ENCODE measurements around the gene SETD1A. TPM values are rescaled to one million over a fixed set of nuclear protein-coding genes. Genes with fewer than 3 reads are reported as not detected.

The SETD1A gene
- total RNA-seq, 1 experiment from 2014 or later = 28.8 TPM

GRCh38 chr16:31000671-31001382 lies 43.3 kb downstream of the SETD1A start:
- peaks cover 19% of the 10 kb centered on the region for H3K36me3 Mint-ChIP-seq (ENCODE audit: insufficient read depth, unreplicated experiment)
- no TSS peak for BruUV-seq (replicated peaks)
- peaks cover 49% of the 10 kb centered on the region for H3K27me3 Mint-ChIP-seq (ENCODE audit: unreplicated experiment)
- DNase-seq = no peak
- intact Hi-C loops (cut with micrococcal nuclease; ENCODE audit: unreplicated experiment) = no loop called here
- no peaks in the 10 kb centered on the region for H3K9me3 Mint-ChIP-seq (ENCODE audit: low read depth, unreplicated experiment)
- TF ChIP-seq CTCF (IDR thresholded peaks at IDR 0.05; ENCODE audit: unreplicated experiment) = no peak
- peaks cover 25% of the 10 kb centered on the region for H3K4me1 Mint-ChIP-seq (ENCODE audit: low read depth, unreplicated experiment)
- CTCF ChIA-PET = interaction anchor here (0.5 kb wide), 1 partner anchor 296 kb away, joined by 3 read pairs; no protein-coding TSS in a partner anchor
- H3K4me3 Mint-ChIP-seq (ENCODE audit: low read depth, unreplicated experiment) = no peak overlapping the region
- H3K27ac Mint-ChIP-seq (ENCODE audit: unreplicated experiment) = no peak overlapping the region

DNA sequence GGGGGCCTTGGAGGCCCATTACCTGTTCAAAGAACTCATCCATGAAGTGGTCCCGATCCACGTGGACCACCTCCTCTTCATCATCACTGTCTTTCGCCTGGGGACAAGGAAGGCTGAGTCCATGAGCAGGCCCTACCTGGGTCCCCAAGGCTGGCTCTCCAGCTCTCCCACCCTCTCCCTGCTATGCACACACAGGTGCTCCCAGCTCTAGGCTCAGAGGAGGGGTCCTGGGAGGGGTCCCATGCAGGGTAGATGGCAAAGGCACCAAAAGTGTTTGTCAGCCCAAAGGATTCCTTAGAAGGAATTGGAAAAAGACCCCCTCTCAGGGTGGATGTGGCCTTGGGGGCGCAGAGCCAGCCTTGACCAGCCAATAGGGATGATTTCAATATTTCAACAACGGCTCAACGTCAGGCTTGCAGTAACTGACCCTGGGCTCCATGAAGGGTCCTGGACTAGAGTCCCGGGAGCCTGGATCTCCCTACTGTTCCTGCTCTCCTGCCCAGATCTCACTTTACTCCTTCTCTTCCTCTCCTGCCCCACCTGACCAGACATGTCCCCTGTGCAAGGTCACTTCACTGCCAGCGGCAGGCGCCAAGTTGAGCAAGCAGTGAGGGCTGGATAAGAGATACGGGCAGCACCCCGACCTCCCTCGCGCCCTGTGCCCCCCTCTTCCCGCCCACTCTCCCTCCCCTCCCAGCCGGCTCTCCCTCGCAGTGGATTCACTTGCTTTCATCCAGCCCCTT lies 44.1 kb downstream of the SETD1A start:
- Mint-ChIP-seq H3K4me3 (ENCODE audit: low read depth, unreplicated experiment) (no peak overlapping the region), H3K9me3 (ENCODE audit: low read depth, unreplicated experiment) (no peaks in the 10 kb centered on the region), H3K27me3 (ENCODE audit: unreplicated experiment) (peaks cover 58% of the 10 kb centered on the region), H3K4me1 (ENCODE audit: low read depth, unreplicated experiment) (peaks cover 25% of the 10 kb centered on the region), H3K27ac (ENCODE audit: unreplicated experiment) (no peak overlapping the region), H3K36me3 (ENCODE audit: insufficient read depth, unreplicated experiment) (peaks cover 15% of the 10 kb centered on the region)
- no peak for TF ChIP-seq CTCF (IDR thresholded peaks at IDR 0.05; ENCODE audit: unreplicated experiment)
- CTCF ChIA-PET = interaction anchor here (0.6 to 0.7 kb wide), 2 partner anchors 9 to 303 kb away, joined by 3 read pairs; partner anchors contain the start of gene SRCAP
- no TSS peak for BruUV-seq (replicated peaks)
- intact Hi-C loops (cut with micrococcal nuclease; ENCODE audit: unreplicated experiment) = no loop called here
- no peak for DNase-seq

DNA sequence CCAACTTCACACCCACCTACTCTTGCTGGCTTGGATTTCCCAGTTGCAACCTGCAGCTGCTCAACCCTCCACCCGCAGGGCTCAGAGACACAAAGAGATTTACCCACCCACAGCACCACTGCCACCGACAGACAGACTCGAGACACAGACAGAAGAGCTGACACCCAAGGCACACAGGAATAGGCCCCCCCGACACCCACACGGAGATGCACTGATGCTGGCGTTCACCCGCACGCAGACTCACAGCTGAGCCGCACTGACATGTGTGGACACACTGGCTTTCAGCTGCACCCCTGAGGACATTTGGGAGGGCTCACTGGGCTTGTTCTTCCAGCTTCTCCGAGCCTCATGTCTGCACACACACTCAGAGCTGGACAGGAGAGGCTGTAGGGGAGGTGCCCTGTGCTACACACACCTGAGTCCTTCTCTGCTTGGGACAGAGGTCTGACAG lies 44.7 kb downstream of the SETD1A start:
- intact Hi-C loops (cut with micrococcal nuclease; ENCODE audit: unreplicated experiment) = no loop called here
- no peaks in the 10 kb centered on the region for H3K9me3 Mint-ChIP-seq (ENCODE audit: low read depth, unreplicated experiment)
- H3K27me3 Mint-ChIP-seq (ENCODE audit: unreplicated experiment) = peaks cover 64% of the 10 kb centered on the region
- peaks cover 24% of the 10 kb centered on the region for H3K4me1 Mint-ChIP-seq (ENCODE audit: low read depth, unreplicated experiment)
- no peak overlapping the region for H3K4me3 Mint-ChIP-seq (ENCODE audit: low read depth, unreplicated experiment)
- TF ChIP-seq CTCF (IDR thresholded peaks at IDR 0.05; ENCODE audit: unreplicated experiment) = no peak
- CTCF ChIA-PET = interaction anchor here (0.6 to 0.9 kb wide), 4 partner anchors 9 to 303 kb away, joined by 3 to 4 read pairs (median 4); partner anchors contain the start of gene SRCAP
- H3K27ac Mint-ChIP-seq (ENCODE audit: unreplicated experiment) = no peak overlapping the region
- DNase-seq = no peak
- BruUV-seq (replicated peaks) = no TSS peak
- peaks cover 9% of the 10 kb centered on the region for H3K36me3 Mint-ChIP-seq (ENCODE audit: insufficient read depth, unreplicated experiment)

- intact Hi-C loops (cut with micrococcal nuclease; ENCODE audit: unreplicated experiment) = no loop called here
- no peaks in the 10 kb centered on the region for H3K9me3 Mint-ChIP-seq (ENCODE audit: low read depth, unreplicated experiment)
- DNase-seq = no peak
- H3K27me3 Mint-ChIP-seq (ENCODE audit: unreplicated experiment) = peaks cover 70% of the 10 kb centered on the region
- no peak overlapping the region for H3K27ac Mint-ChIP-seq (ENCODE audit: unreplicated experiment)
- H3K4me3 Mint-ChIP-seq (ENCODE audit: low read depth, unreplicated experiment) = no peak overlapping the region
- CTCF ChIA-PET = interaction anchor here (0.6 to 0.9 kb wide), 2 partner anchors 11 to 175 kb away, joined by 4 read pairs; no protein-coding TSS in a partner anchor
- H3K36me3 Mint-ChIP-seq (ENCODE audit: insufficient read depth, unreplicated experiment) = peaks cover 4% of the 10 kb centered on the region
- BruUV-seq (replicated peaks) = no TSS peak
- H3K4me1 Mint-ChIP-seq (ENCODE audit: low read depth, unreplicated experiment) = peaks cover 20% of the 10 kb centered on the region
- TF ChIP-seq CTCF (IDR thresholded peaks at IDR 0.05; ENCODE audit: unreplicated experiment) = no peak
Measured at GRCh38 chr16:31002862-31003341, 45.3 kb downstream of the SETD1A start.

All from Calu3 (cell line).